ENCODE measurements around the gene FHIT.
"Not testable (repeated sequence)": the region's sequence is repeated elsewhere in the genome, so short reads cannot be mapped to it uniquely, and the experiment has no call there.

The FHIT gene

GRCh38 chr3:61224823-61225222, 26.4 kb downstream of the FHIT start:
- DNase-seq: no peak

DNA sequence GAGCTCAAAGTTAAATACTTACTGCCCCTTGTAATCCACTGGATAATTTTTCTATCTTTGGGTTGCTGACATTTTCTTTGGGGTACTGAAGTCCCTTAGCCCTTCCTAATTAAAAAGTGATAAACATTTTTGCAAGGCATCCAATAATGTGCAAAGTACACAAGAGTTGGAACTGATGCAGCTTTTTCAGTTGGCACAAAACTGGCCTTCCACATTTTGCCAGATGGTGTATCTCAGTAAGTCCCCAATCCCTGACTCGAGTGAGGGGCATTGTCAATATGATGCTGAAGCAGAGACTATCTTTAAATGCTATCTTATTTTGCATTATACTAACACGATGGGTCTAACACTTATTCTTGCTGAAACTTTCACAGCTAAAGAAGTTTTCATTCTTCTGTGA, 27.8 kb downstream of the FHIT start:
- DNase-seq: no peak

DNA sequence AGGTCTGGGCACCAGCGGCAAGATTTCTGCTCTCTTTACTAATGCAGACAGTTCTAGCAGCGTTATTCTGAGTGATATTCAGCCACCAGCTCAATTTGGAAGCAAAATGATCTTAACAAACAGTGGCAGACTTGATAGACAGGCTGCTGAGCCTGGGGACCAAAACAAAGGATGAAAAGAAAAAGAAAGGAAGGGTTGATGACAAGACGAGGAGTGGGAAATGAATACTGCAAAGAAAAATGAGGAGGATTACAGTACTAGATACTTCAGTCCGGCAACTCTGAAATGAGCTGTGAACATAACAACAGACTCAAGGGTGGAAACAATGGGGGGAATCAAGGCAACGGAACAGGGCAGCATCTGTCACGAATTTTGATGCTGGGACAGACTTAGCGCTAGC, 28.8 kb downstream of the FHIT start:
- no peak for DNase-seq

- no peak for DNase-seq
Observed at GRCh38 chr3:61221759-61222362, 29.4 kb downstream of the FHIT start.

DNA sequence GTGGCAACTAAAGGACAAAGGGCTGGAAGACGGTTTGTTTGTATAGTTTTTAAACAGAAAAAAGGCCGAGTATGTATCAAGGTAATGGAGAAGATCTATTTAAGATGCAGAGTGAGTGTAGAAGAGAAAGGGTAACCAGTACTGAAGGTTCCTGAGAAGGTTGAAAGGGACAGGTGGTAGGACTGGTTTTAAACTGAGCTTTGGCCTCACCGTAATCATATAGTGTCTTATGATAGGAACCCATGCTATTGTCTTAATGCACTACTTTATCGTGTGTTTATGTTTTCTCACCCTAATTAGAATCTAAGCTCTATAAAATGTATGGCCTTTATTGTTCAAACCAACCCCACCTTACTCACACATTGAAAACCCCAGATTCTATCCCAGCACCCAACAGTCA, 32.7 kb downstream of the FHIT start:
- DNase-seq: no peak

DNA sequence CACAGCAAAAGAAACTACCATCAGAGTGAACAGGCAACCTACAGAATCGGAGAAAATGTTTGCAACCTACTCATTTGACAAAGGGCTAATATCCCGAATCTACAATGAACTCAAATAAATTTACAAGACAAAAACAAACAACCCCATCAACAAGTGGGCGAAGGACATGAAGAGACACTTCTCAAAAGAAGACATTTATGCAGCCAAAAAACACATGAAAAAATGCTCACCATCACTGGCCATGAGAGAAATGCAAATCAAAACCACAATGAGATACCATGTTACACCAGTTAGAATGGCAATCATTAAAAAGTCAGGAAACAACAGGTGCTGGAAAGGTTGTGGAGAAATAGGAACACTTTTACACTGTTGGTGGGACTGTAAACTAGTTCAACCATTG, 35.1 kb downstream of the FHIT start:
- not testable (repeated sequence) for DNase-seq

- no peak for DNase-seq
Observed at GRCh38 chr3:61202086-61202485, 49.2 kb downstream of the FHIT start.

- DNase-seq: no peak
Observed at GRCh38 chr3:61201071-61201470, 50.2 kb downstream of the FHIT start.

- DNase-seq: no peak
Observed at GRCh38 chr3:61200270-61200669, 51.0 kb downstream of the FHIT start.

- no peak for DNase-seq
Observed at GRCh38 chr3:61199843-61200242, 51.4 kb downstream of the FHIT start.

DNA sequence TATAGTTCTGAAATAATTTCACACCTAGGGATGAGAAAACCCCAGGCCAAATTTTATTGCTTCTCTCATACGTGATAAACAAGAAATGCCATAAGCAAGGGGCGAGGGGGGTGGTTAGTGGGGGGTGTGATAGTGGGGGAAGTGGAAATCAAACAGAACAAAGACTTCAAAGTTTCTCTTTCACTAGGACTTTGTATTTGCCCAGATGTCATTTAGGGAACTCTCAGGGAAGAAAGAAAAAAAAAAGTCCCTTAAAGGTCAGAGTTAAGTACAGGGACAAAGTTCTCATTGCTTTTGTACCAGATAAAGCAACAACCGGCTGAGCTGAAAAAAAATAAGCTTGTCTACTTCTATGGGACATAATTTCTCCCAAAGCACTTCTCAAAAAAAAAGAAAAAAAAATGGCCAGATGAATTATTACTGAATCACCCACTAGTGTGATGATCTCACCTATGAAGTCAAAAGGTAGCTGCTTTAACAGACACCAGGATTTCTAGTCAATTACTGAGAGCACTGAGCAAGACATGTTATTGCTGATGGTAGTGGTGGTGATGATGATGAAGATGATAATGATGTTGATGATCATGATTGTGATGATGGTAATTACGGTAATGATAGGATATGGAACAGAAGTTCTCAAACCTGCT, 56.2 kb downstream of the FHIT start:
- no peak for DNase-seq

DNA sequence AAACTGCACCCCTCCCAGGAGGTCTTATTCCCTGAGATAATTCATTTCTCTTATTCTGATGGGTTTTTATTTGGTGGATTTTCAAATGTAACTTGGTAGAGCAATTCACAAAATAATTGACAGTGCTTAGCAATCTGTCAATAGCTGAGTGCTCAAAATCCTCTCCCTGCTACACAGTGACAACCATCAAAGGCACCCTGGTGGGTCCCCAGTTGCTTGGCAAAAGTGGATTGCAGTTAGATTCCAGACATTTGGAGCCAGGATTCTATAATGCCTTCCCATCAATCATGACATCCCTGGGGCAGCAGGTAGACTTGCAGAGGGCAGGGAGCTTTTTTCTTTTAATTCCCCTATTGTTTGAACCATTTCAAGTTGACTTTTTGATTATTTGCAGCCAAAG, 59.0 kb downstream of the FHIT start:
- no peak for DNase-seq

DNA sequence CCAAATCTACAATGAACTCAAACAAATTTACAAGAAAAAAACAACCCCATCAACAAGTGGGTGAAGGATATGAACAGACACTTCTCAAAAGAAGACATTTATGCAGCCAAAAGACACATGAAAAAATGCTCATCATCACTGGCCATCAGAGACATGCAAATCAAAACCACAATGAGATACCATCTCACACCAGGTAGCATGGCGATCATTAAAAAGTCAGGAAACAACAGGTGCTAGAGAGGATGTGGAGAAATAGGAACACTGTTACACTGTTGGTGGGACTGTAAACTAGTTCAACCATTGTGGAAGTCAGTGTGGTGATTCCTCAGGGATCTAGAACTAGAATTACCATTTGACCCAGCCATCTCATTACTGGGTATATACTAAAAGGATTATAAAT, 61.0 kb downstream of the FHIT start:
- DNase-seq: not testable (repeated sequence)

DNA sequence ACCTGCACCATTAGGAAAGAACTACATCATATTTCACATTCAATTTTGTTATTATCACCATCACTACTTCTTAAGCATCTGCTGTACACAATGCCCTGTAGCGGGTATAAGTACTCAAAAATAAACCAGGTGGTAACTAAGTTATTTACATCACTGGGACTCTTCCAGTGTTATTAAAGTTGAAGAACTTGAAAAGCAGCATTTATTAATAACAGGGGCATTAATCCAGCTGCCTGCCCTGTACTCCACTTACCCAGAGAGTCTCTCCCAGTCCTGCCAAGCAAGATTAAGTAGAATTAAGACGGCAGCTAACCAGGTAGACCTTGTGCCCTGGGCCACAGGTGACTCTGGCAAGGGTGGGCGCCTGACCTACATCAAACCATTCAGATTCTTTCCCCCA, 65.2 kb downstream of the FHIT start:
- no peak for DNase-seq

DNA sequence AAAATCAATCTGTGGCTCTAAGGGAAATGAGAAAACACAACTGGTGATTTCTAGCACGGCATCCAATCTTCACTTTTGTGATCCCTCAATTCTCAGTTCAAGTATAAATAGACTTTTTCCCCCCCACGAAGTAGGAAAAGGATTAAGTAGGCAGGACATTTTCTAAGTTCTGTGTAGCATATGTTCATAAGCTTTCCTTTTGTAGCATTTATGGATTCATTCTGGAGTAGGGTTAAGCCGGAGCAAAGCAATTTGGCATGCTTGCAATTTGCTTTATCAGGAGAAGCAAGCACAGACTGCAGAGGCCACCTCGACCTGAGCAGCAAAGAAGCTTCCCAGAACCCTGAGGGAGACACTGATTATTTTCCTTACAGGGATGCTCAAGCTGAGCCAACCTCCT, 66.3 kb downstream of the FHIT start:
- DNase-seq: no peak

DNA sequence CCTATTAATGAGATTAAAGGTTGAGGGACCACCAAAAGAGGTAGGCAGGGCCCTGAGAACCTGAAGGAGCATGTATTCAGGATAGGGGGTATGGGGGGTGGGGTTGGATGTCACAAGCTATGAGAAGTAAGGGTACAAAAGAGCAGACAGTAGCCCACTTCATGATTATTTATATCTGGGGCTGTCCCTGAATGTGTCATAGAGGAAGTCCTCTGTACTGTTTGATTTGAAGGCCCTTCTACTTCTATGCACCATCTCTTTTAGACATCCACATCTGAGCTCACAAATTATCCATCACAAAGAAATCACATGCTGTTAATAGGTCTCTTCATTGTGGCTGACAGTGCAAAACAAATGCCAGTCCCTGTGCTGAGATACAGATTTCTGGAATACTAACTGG, 68.6 kb downstream of the FHIT start:
- no peak for DNase-seq

- DNase-seq: no peak
Observed at GRCh38 chr3:61181874-61182273, 69.4 kb downstream of the FHIT start.

DNA sequence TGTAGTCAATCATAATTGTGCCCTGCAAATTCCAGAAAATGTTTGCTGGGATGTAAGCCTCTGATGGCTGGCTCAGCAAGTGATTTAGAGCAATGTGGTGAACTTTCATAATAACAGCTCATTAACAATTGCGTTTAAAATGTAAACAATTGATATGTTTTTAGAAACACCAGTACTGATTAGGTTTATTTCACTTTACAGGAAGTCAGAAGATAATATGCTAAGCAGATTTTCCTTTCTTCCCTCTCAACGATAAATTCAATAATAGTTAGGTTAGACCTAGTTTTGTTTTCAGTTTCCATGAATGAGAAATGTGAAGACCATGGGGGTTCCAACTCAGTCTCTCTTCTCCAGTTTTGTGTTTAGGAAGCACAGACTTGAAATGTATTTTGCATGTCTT, 71.0 kb downstream of the FHIT start:
- no peak for DNase-seq

- DNase-seq: no peak
Observed at GRCh38 chr3:61178167-61178566, 73.1 kb downstream of the FHIT start.

DNA sequence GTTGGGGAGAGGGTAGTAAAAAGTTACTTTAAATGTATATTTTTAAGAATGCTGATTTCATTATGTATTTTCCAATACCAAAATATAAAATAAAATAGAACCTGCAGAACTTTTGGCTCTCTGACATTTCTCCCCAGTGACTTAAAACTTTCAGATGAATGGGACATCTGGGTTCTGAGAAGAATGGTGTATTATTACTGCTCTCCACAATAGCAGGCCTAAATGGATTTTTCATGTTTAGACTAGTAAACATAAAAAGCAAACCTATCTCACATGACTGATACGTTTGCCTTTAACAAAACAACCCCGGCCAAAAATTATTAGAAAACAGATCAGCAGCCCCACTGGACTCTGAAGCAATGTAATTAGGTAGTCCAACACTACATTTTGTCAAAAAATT, 73.8 kb downstream of the FHIT start:
- DNase-seq: no peak

- no peak for DNase-seq
Observed at GRCh38 chr3:61173676-61174075, 77.6 kb downstream of the FHIT start.

GRCh38 chr3:61172684-61173083, 78.6 kb downstream of the FHIT start:
- DNase-seq: no peak

- DNase-seq: no peak
Observed at GRCh38 chr3:61172203-61172602, 79.0 kb downstream of the FHIT start.

DNA sequence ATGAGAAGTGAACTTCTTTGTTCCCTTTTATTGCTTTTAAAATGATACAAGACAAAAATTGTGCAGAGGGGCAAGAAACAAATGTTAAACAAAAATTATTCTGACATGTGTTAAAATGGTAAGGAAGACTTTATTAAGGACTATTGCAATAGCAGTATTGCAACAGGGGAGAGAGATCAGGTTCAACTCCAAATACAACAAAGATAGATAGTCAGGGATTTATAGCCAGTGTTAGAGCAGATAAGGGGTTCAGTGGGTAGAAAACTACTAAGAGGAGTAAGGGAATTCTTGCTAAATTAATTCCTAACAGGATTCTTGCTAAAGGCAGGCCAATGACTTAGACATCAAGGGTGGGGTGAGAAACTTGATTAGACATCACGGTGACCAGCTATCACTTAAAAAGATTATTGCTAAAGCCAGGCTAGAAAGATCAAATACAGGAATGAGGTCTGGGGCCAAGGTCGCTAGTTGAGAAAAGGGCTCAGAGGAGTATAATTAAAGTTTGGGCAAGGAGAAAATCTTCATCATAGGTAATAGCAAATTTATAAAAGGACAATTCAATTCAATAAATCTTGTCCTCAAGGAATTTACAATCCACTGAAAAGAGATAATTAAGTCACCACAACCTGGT, 81.5 kb downstream of the FHIT start:
- no peak for DNase-seq

GRCh38 chr3:61168286-61168685, 83.0 kb downstream of the FHIT start:
- DNase-seq: no peak
